BLaER1 (cell line): ENCODE results near the gene GPR15.

Source experiments
- H3K27ac ChIP-seq: shearing (Covaris generic); formaldehyde crosslinking; 2 replicates; pipeline ENCODE4 v1.8.1; 2022
- H3K27me3 ChIP-seq: shearing (Covaris generic); formaldehyde crosslinking; 2 replicates; pipeline ENCODE4 v1.8.1; 2022
- H3K36me3 ChIP-seq: shearing (Covaris generic); formaldehyde crosslinking; 2 replicates; pipeline ENCODE4 v1.8.1; 2022
- H3K4me1 ChIP-seq: shearing (Covaris generic); formaldehyde crosslinking; 2 replicates; pipeline ENCODE4 v1.8.1; 2022
- H3K4me2 ChIP-seq: shearing (Covaris generic); formaldehyde crosslinking; 2 replicates; pipeline ENCODE4 v1.8.1; 2022
- H3K4me3 ChIP-seq: shearing (Covaris generic); formaldehyde crosslinking; 2 replicates; pipeline ENCODE4 v1.8.1; 2022
- H3K9ac ChIP-seq: shearing (Covaris generic); formaldehyde crosslinking; 2 replicates; pipeline ENCODE4 v1.8.1; 2022
- H3K9me3 ChIP-seq: shearing (Covaris generic); formaldehyde crosslinking; 2 replicates; pipeline ENCODE4 v1.8.1; 2022
- H4K20me1 ChIP-seq: shearing (Covaris generic); formaldehyde crosslinking; 2 replicates; pipeline ENCODE4 v1.8.1; 2022
- Cebpa-rat ChIP-seq: shearing (Covaris generic); IDR thresholded peaks from 2 replicates; pipeline ENCODE4 v1.8.1; 2022

Gene GPR15

GRCh38 chr3:98529856-98530459 is 1.8 kb upstream of the GPR15 start:
- H3K4me2 ChIP-seq = no peak overlapping the region
- H3K9ac ChIP-seq = no peak overlapping the region
- H4K20me1 ChIP-seq = no peaks in the 10 kb centered on the region
- H3K4me1 ChIP-seq = no peaks in the 10 kb centered on the region
- H3K4me3 ChIP-seq = no peak overlapping the region
- H3K27ac ChIP-seq = no peak overlapping the region
- TF ChIP-seq Cebpa-rat = no peak
- no peaks in the 10 kb centered on the region for H3K36me3 ChIP-seq
- no peaks in the 10 kb centered on the region for H3K27me3 ChIP-seq
- no peaks in the 10 kb centered on the region for H3K9me3 ChIP-seq

GRCh38 chr3:98530676-98531075 is 1.1 kb upstream of the GPR15 start:
- Histone ChIP-seq H3K36me3 (no peaks in the 10 kb centered on the region), H3K4me2 (no peak overlapping the region), H3K9ac (no peak overlapping the region), H4K20me1 (no peaks in the 10 kb centered on the region), H3K27ac (no peak overlapping the region), H3K4me1 (no peaks in the 10 kb centered on the region), H3K9me3 (no peaks in the 10 kb centered on the region), H3K27me3 (no peaks in the 10 kb centered on the region), H3K4me3 (no peak overlapping the region)
- no peak for TF ChIP-seq Cebpa-rat

GRCh38 chr3:98532275-98532637 is 478 bp downstream of the GPR15 start:
- Histone ChIP-seq H3K4me2 (no peak overlapping the region), H3K9me3 (no peaks in the 10 kb centered on the region), H3K4me3 (no peak overlapping the region), H3K27me3 (no peaks in the 10 kb centered on the region), H3K9ac (no peak overlapping the region), H4K20me1 (no peaks in the 10 kb centered on the region), H3K27ac (no peak overlapping the region), H3K36me3 (no peaks in the 10 kb centered on the region), H3K4me1 (no peaks in the 10 kb centered on the region)
- no peak for TF ChIP-seq Cebpa-rat

DNA sequence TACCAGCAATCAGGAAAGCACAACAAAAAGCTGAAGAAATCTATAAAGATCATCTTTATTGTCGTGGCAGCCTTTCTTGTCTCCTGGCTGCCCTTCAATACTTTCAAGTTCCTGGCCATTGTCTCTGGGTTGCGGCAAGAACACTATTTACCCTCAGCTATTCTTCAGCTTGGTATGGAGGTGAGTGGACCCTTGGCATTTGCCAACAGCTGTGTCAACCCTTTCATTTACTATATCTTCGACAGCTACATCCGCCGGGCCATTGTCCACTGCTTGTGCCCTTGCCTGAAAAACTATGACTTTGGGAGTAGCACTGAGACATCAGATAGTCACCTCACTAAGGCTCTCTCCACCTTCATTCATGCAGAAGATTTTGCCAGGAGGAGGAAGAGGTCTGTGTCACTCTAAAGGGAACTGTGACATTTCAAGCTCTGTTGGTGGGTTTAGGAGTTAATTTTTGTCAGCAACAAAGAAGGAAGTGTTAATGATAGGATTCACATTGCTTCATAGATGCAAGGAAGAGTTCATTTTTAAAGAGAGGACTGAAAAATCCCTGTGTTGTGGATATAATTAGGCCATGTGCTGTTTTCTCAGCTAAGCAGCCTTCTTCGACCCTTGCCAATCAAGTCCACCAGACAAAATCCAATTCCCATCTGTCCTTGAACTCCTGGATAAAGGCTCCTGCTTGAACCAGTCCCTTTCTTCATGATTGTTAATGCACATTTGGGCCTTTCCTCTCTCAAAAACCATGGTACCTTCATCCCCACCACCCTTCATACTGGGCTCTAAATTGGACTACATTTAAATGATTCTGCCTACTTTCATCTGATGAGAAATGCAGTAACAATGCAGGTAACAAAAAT is 1.2 kb downstream of the GPR15 start:
- no peaks in the 10 kb centered on the region for H3K4me1 ChIP-seq
- no peak overlapping the region for H3K4me3 ChIP-seq
- TF ChIP-seq Cebpa-rat = no peak
- H3K36me3 ChIP-seq = no peaks in the 10 kb centered on the region
- H3K4me2 ChIP-seq = no peak overlapping the region
- no peaks in the 10 kb centered on the region for H3K27me3 ChIP-seq
- no peak overlapping the region for H3K27ac ChIP-seq
- H4K20me1 ChIP-seq = no peaks in the 10 kb centered on the region
- no peak overlapping the region for H3K9ac ChIP-seq
- no peaks in the 10 kb centered on the region for H3K9me3 ChIP-seq

GRCh38 chr3:98534168-98534567 is 2.4 kb downstream of the GPR15 start:
- Histone ChIP-seq H3K4me2 (no peak overlapping the region), H4K20me1 (no peaks in the 10 kb centered on the region), H3K27ac (no peak overlapping the region), H3K36me3 (no peaks in the 10 kb centered on the region), H3K9ac (no peak overlapping the region), H3K27me3 (no peaks in the 10 kb centered on the region), H3K9me3 (no peaks in the 10 kb centered on the region), H3K4me3 (no peak overlapping the region), H3K4me1 (no peaks in the 10 kb centered on the region)
- TF ChIP-seq Cebpa-rat = no peak

DNA sequence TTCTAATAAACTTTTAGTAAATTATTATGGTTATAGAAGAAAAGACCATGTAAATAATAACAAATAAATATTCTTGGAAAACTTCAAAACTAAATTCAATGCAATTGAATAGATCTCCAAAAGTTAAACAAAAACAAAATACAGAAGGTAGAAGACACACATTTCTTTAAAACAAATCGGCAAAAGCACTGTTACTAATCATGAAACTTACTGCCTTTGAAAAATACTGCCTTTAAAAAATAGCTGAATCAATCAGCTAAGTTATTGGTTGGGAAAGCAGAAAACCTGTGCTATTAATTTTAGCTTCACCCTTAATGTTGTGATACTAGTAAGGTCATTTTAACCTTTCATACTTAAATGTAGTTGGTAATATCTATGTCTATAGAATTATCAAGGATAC is 3.0 kb downstream of the GPR15 start:
- H3K4me3 ChIP-seq = no peak overlapping the region
- TF ChIP-seq Cebpa-rat = no peak
- H3K9ac ChIP-seq = no peak overlapping the region
- no peak overlapping the region for H3K4me2 ChIP-seq
- no peak overlapping the region for H3K27ac ChIP-seq
- no peaks in the 10 kb centered on the region for H4K20me1 ChIP-seq
- H3K4me1 ChIP-seq = no peaks in the 10 kb centered on the region
- no peaks in the 10 kb centered on the region for H3K9me3 ChIP-seq
- no peaks in the 10 kb centered on the region for H3K36me3 ChIP-seq
- no peaks in the 10 kb centered on the region for H3K27me3 ChIP-seq

DNA sequence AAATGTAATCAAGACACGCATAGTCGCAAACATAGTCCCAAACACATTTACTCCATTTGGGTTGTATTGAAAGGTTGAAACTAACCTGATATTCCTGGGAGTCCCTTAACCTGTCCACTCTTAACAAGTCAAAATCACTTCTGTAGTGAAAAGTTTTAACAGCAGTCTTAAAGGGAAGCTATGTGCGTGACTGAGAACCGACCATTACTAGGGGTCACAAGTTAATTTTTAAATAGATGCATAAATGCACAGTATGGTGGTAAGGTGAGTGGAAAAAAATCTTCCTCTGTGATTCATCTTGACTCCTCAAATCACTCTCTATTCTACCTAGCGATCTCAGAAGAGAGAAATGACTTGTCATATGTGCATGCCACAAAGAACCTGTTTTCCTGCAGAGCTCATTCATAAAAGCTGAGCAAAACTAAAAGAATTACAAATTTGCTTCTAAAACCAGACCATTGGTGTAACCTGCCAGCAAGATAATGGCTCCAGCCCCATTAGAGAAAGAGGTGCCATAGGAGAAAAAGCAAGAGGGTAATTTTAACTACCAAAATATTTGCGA is 4.8 kb downstream of the GPR15 start:
- H3K27ac ChIP-seq = no peak overlapping the region
- H3K4me3 ChIP-seq = no peak overlapping the region
- no peak for TF ChIP-seq Cebpa-rat
- H4K20me1 ChIP-seq = no peaks in the 10 kb centered on the region
- H3K36me3 ChIP-seq = no peaks in the 10 kb centered on the region
- no peaks in the 10 kb centered on the region for H3K9me3 ChIP-seq
- H3K9ac ChIP-seq = no peak overlapping the region
- H3K4me1 ChIP-seq = no peaks in the 10 kb centered on the region
- no peak overlapping the region for H3K4me2 ChIP-seq
- H3K27me3 ChIP-seq = no peaks in the 10 kb centered on the region

DNA sequence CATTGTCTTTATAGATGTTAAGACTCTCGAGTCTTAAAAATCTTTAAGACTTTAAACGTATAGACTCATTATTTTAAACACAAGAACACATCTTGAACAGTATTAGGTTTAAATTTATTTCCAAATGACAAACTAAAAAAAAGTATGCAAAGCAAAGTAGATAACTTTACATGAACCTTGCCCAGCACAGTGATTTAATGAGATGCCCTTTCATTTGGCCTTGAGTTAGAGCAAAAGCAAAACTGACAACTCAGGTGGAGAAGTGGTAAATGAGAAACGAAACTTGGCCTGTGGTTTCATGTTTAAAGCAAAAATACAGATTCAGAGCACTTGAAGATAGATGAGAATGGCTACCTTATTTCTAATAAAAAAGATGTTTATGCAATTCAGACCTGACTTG is 8.6 kb downstream of the GPR15 start:
- H3K4me1 ChIP-seq = no peaks in the 10 kb centered on the region
- no peaks in the 10 kb centered on the region for H3K27me3 ChIP-seq
- H4K20me1 ChIP-seq = no peaks in the 10 kb centered on the region
- no peak overlapping the region for H3K4me2 ChIP-seq
- H3K4me3 ChIP-seq = no peak overlapping the region
- H3K9me3 ChIP-seq = no peaks in the 10 kb centered on the region
- H3K27ac ChIP-seq = no peak overlapping the region
- H3K9ac ChIP-seq = no peak overlapping the region
- H3K36me3 ChIP-seq = no peaks in the 10 kb centered on the region
- TF ChIP-seq Cebpa-rat = no peak

DNA sequence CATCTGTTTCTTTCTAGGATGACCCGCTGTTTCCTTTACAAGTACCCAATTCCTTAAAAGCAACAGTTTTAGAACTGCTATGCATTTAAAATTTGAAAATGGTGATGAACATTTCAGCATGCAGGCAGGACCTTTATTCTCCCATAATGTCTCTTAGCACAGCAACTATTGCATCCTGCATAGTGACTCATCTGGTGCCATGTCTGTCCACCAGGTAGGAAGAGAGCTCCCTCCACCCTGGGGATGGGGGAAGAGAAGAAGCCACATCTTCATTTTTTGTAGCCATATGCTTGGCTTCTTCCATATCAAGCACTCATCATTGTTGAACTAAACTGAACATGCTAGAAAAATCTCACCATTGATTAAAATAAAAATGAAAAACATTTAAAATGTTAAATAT is 9.9 kb downstream of the GPR15 start:
- H4K20me1 ChIP-seq = no peaks in the 10 kb centered on the region
- H3K27ac ChIP-seq = no peak overlapping the region
- TF ChIP-seq Cebpa-rat = no peak
- H3K4me2 ChIP-seq = no peak overlapping the region
- H3K9me3 ChIP-seq = no peaks in the 10 kb centered on the region
- no peaks in the 10 kb centered on the region for H3K27me3 ChIP-seq
- no peak overlapping the region for H3K9ac ChIP-seq
- H3K4me1 ChIP-seq = no peaks in the 10 kb centered on the region
- H3K4me3 ChIP-seq = no peak overlapping the region
- H3K36me3 ChIP-seq = no peaks in the 10 kb centered on the region

GRCh38 chr3:98542623-98543022 is 10.8 kb downstream of the GPR15 start:
- Histone ChIP-seq H3K9ac (no peak overlapping the region), H3K27me3 (no peaks in the 10 kb centered on the region), H3K4me2 (no peak overlapping the region), H3K27ac (no peak overlapping the region), H3K36me3 (no peaks in the 10 kb centered on the region), H3K4me1 (no peaks in the 10 kb centered on the region), H4K20me1 (no peaks in the 10 kb centered on the region), H3K9me3 (no peaks in the 10 kb centered on the region), H3K4me3 (no peak overlapping the region)
- no peak for TF ChIP-seq Cebpa-rat
